HepG2 (cell line): ENCODE data around the gene LCAT. TPM values are rescaled to one million over a fixed set of nuclear protein-coding genes. Genes with fewer than 3 reads are reported as not detected.
A peak's percentile ranks its signal among the peaks of the same experiment; 100 is the strongest.

ENCODE experiments used
- CBX2 ChIP-seq, 2 experiments: fragments of 200-600 bp in 1 of 2; sonication (generic); formaldehyde crosslinking in 1 of 2; IDR thresholded peaks; 2 replicates each; pipeline versions ENCODE4 v1.7.0 to v1.8.1; 2018 to 2022; ENCODE audit warnings: low read depth in 2 of 2, low read length in 1 of 2, mild to moderate bottlenecking in 1 of 2, missing genetic modification reagents in 1 of 2
- GABPB1 ChIP-seq: IDR thresholded peaks from 2 replicates; pipeline ENCODE4 v1.6.1; 2016; ENCODE audit warnings: mild to moderate bottlenecking, missing genetic modification reagents, moderate library complexity, missing compliant biosample characterization
- HDAC6 ChIP-seq: fragments of 200-600 bp; sonication (generic); IDR thresholded peaks from 2 replicates; pipeline ENCODE4 v1.7.0; 2017; ENCODE audit warnings: mild to moderate bottlenecking, antibody characterized with exemption, low read length, low read depth
- HNRNPH1 ChIP-seq: fragments of 200-400 bp; formaldehyde crosslinking; optimal IDR thresholded peaks from 2 replicates; pipeline ENCODE3; 2017; ENCODE audit warnings: mild to moderate bottlenecking, low read depth, low read length
- PHF5A ChIP-seq: IDR thresholded peaks from one replicate; pipeline ENCODE4 v1.6.1; 2018; ENCODE audit warnings: low read depth, missing genetic modification reagents; ENCODE audit not compliant: unreplicated experiment
- RARA ChIP-seq: IDR thresholded peaks from 2 replicates; pipeline ENCODE4 v1.6.1; 2016; ENCODE audit warnings: missing genetic modification reagents, missing compliant biosample characterization
- THAP7 ChIP-seq: sonication (generic); formaldehyde crosslinking; IDR thresholded peaks from 2 replicates; pipeline ENCODE4 v1.8.1; 2023; ENCODE audit warnings: mild to moderate bottlenecking, missing genetic modification reagents
- ZBTB46 ChIP-seq: sonication (generic); formaldehyde crosslinking; IDR thresholded peaks from 2 replicates; pipeline ENCODE4 v1.4.0; 2020; ENCODE audit warnings: mild to moderate bottlenecking, missing genetic modification reagents, borderline replicate concordance
- ZNF20 ChIP-seq: sonication (generic); formaldehyde crosslinking; IDR thresholded peaks from 2 replicates; pipeline ENCODE4 v1.4.0; 2020; ENCODE audit warnings: mild to moderate bottlenecking, moderate library complexity, missing genetic modification reagents
- ZNF264 ChIP-seq: sonication (generic); formaldehyde crosslinking; IDR thresholded peaks from 2 replicates; pipeline ENCODE4 v1.4.0; 2020; ENCODE audit warnings: missing genetic modification reagents
- ZNF318 ChIP-seq: sonication (generic); formaldehyde crosslinking; IDR thresholded peaks from 2 replicates; pipeline ENCODE4 v1.4.0; 2020; ENCODE audit warnings: mild to moderate bottlenecking, missing genetic modification reagents
- ZNF33B ChIP-seq: sonication (generic); formaldehyde crosslinking; IDR thresholded peaks from 2 replicates; pipeline ENCODE4 v1.5.1; 2020; ENCODE audit warnings: mild to moderate bottlenecking, missing genetic modification reagents
- ZNF710 ChIP-seq: sonication (generic); formaldehyde crosslinking; IDR thresholded peaks from 2 replicates; pipeline ENCODE4 v1.5.0; 2020; ENCODE audit warnings: mild to moderate bottlenecking, missing genetic modification reagents, borderline replicate concordance
- polyA plus RNA-seq, 8 experiments: library from polyadenylated mRNA; depleted of rRNA in 3 of 8; stranded (reverse) in 7 of 8; unstranded in 1 of 8; fragments of >200 nt; fragmentation: Illumina TruSeq in 4 of 8; extraction: Trizol in 4 of 8; gene quantifications; 2 replicates each; pipeline versions ENCODE4 v1.2.1 to v1.2.3, GENCODE V29; 2011 to 2016; ENCODE audit warnings: low read depth in 4 of 8, missing spikeins in 1 of 8, mixed read lengths in 1 of 8; ENCODE audit not compliant: insufficient read depth in 1 of 8
- total RNA-seq, 5 experiments: library from RNA; depleted of rRNA; stranded (reverse); fragments of >200 nt; fragmentation: Illumina TruSeq; extraction: Trizol; gene quantifications; 2 replicates each; pipeline ENCODE4 v1.2.3, GENCODE V29; 2016; ENCODE audit warnings: low read depth in 1 of 5

The LCAT gene
- total and polyA plus RNA-seq, 2 of the 13 experiments (the other 11 are each of a cell fraction or from before 2014, with no cell fraction given), result 36.1 to 38.9 TPM

GRCh38 chr16:67966549-67967182, 22.7 kb upstream of the LCAT start (continued):
- TF ChIP-seq ZNF710 (no peak), HDAC6 (no peak), ZNF264 (CRISPR knock-in tag) (no peak), CBX2 (IDR thresholded peaks at IDR 0.05; ENCODE audit: low read depth, low read length) (no peak), CBX2 (CRISPR knock-in tag; IDR thresholded peaks at IDR 0.05; ENCODE audit: low read depth) (no peak), ZNF318 (CRISPR knock-in tag) (no peak), ZBTB46 (no peak), ZNF33B (CRISPR knock-in tag) (no peak), GABPB1 (CRISPR knock-in tag) (0 out of 2 replicates have a peak, but pooled peaks have one; percentile 4), PHF5A (CRISPR knock-in tag) (no peak), HNRNPH1 (no peak), ZNF20 (no peak), THAP7 (CRISPR knock-in tag) (0 out of 2 replicates have a peak, but pooled peaks have one; percentile 72), RARA (CRISPR knock-in tag) (no peak)
